ENCODE measurements around the gene SV2A.
"Not testable (repeated sequence)": the region's sequence is repeated elsewhere in the genome, so short reads cannot be mapped to it uniquely, and the experiment has no call there.

SV2A gene

DNA sequence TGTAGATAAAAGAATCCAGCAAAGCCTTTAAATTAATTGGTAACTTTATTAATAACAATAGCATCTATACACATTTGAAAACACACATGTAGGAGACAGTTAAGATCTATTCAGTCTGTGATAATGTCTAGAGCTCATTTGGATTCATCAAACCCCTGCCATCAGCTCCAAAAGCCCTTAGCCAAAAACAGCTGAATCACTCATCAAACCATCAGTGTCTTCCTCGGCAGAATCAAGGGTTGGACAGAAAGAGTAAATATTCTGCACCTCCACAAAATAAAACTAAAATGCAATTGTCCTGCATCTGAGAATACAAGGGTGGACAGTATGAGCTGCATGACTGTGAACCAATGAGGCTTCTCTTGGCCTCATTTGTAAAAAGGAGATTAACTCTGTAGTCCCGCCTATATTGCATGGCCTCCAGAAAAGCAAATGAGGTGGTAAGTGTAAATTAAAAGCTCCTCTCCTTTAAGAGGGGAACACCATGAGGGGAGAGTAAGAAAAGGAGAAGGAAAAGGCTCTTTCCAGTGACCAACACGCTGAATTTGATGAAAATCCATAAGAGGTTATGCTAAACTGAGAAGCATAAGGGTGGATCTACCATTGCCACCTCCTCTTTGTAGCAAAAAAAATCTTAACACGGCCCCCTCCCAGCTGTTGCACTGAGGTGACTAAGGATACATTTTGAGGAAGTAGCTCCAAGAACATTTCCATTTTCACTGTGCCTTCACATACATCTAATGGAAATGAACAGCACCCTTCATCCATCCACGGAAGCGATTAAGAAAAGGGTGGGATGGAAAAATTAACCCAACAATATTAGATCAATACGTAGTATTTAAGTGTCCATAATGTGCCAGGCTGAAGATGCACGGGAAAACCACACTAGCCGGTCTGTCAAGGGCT, 33.0 kb downstream of the SV2A start:
- DNase-seq (ENCODE audit: extremely low spot score), result no peak
- ChIA-PET POLR2A (interaction anchor here (0.6 to 3.4 kb wide), 4 partner anchors 7 to 1824 kb away, joined by 3 to 29 read pairs (median 6); no protein-coding TSS in a partner anchor), CTCF (interaction anchor here (1.0 to 2.1 kb wide), 2 partner anchors 184 to 302 kb away, joined by 3 to 14 read pairs; no protein-coding TSS in a partner anchor)
- TF ChIP-seq, protein P1, sequence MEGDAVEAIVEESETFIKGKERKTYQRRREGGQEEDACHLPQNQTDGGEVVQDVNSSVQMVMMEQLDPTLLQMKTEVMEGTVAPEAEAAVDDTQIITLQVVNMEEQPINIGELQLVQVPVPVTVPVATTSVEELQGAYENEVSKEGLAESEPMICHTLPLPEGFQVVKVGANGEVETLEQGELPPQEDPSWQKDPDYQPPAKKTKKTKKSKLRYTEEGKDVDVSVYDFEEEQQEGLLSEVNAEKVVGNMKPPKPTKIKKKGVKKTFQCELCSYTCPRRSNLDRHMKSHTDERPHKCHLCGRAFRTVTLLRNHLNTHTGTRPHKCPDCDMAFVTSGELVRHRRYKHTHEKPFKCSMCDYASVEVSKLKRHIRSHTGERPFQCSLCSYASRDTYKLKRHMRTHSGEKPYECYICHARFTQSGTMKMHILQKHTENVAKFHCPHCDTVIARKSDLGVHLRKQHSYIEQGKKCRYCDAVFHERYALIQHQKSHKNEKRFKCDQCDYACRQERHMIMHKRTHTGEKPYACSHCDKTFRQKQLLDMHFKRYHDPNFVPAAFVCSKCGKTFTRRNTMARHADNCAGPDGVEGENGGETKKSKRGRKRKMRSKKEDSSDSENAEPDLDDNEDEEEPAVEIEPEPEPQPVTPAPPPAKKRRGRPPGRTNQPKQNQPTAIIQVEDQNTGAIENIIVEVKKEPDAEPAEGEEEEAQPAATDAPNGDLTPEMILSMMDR (IDR thresholded peaks at IDR 0.05; ENCODE audit: control extremely low read depth, extremely low read depth, low read depth, missing control alignments), result no peak

DNA sequence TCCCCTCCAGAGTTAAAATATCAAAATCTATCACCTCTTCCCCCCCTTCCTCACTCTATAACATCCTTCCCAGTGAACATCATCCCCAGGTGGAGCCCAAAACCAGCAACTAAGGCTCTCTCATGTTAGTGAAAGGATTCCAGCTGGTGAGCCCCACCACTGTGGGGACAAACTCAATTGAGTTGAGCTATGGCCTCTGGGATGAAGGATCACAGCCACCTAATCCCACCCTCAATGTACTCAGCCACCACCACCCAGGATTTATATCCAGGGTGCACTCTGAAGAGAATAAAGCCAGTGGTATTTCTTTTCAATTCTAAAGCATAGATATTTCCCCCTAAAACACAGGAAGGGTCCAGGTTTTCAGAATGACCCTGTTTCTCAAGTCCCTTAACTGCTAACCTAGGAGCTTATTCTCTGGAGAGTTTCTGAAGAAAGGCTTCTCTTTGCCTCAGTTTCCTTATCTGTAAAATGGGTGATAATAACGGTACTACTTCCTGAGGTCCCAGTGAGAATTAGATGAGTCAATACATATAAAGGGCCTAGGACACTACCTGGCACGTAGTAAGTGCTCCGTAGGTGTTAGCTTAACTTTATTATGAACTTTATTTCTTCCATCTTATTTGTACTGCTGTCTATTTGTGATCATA, 33.9 kb downstream of the SV2A start:
- DNase-seq (ENCODE audit: extremely low spot score), result no peak
- ChIA-PET POLR2A (no interaction called here), CTCF (interaction anchor here (2.1 kb wide), 1 partner anchor 303 kb away, joined by 14 read pairs; no protein-coding TSS in a partner anchor)
- TF ChIP-seq, protein P1 (IDR thresholded peaks at IDR 0.05; ENCODE audit: control extremely low read depth, extremely low read depth, low read depth, missing control alignments), result no peak

DNA sequence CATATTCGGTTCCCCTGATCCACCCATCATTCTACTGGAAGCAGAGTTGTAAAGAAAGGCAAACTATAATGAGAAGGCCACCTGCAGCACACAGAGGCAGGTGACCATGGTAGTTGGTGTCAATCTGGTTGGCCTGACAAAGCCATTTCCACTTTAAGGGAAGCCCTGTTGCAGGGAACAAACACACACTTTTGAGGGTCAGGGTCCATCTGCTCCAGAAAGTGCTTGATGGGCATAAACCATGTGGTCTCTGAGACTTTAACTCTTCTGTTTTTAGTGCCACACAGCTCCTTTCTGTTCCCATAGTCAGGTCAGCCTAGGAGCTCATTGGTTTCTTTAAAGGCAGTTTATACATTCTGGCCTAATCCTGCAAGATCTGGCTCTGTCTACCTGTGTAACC, 35.8 kb downstream of the SV2A start:
- TF ChIP-seq, protein P1 (IDR thresholded peaks at IDR 0.05; ENCODE audit: control extremely low read depth, extremely low read depth, low read depth, missing control alignments), result no peak
- DNase-seq (ENCODE audit: extremely low spot score), result no peak
- ChIA-PET POLR2A (no interaction called here), CTCF (no interaction called here)

DNA sequence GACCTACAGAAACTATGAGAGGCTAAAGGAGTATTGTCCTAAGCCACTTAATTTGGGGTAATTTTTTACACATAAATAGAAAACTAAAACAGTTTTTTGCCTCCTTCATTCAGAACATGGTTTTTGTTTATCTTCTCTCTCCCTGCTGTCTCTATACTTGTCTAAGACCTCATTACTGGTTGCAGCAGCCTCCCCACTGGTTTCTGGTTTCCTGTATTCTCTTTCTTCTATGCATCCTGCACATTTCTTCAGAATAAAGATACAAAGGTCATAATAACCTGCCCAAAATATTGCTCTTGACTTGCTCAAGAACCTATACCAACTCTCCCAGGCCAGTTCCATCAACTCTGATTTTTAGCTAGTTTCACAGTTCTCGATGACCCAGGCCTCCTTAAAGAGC, 38.1 kb downstream of the SV2A start:
- POLR2A ChIA-PET, result no interaction called here
- CTCF ChIA-PET, result no interaction called here
- TF ChIP-seq, protein P1 (IDR thresholded peaks at IDR 0.05; ENCODE audit: control extremely low read depth, extremely low read depth, low read depth, missing control alignments), result no peak
- no peak for DNase-seq (ENCODE audit: extremely low spot score)

DNA sequence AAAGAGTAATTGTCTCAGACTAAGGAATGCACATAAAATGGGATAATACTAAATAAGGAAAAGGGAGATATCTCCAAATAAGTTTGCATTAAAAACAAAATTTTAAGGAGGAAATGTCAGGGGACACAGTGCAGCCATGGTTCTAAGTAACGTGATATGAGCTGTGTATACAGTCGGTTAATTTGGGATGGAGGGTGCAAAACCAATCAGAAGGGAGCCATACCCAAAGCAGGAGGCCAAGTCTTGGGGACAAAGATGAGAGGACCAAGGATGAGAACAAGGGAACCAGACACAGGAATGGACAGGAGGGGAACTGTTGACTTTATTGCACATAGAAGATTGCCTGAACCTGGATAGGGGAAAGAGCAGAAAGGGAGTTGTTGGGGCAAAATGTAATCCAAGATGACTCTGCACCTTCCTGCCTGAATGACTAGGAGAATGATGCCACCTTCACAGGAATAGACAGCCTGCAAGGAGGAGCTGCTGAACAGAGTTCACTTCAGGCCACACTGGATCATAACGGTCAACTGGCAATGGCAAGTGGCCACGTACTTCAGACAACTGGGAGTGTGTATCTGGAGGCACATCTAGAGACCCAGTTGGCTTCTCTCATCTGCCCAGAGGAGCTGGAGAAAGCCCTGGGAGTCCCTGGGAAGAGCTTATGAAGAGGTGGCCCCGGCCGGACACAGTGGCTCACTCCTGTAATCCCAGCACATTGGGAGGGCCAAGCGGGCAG, 40.3 kb downstream of the SV2A start:
- ChIA-PET CTCF (interaction anchor here (1.1 kb wide), 1 partner anchor 10 kb away, joined by 7 read pairs; a partner anchor contains a TSS), POLR2A (interaction anchor here (1.0 kb wide), 2 partner anchors 8 to 10 kb away, joined by 3 to 7 read pairs; a partner anchor contains a TSS)
- TF ChIP-seq, protein P1 (IDR thresholded peaks at IDR 0.05; ENCODE audit: control extremely low read depth, extremely low read depth, low read depth, missing control alignments), result no peak
- DNase-seq (ENCODE audit: extremely low spot score), result no peak

DNA sequence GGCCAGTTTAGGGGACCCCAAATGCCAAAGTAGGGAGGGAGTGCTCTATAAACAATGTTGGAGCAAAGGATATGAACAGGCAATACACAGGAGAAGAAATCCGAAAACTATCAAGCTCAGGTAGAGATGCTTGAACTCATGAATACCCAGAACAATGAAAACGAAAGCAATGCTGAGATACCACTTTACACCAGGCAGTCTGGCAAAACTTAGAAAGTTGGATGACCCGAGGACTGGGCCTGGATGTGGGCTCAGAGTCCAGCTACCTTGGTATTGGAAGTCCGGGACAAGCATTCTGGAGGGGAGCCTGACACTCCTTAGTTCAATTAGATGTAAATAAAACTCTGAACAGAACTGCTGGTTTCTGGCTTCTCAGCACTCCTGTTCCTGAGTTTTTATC, 44.6 kb downstream of the SV2A start:
- CTCF ChIA-PET; DNase-seq (ENCODE audit: extremely low spot score); POLR2A ChIA-PET: not testable (repeated sequence)

DNA sequence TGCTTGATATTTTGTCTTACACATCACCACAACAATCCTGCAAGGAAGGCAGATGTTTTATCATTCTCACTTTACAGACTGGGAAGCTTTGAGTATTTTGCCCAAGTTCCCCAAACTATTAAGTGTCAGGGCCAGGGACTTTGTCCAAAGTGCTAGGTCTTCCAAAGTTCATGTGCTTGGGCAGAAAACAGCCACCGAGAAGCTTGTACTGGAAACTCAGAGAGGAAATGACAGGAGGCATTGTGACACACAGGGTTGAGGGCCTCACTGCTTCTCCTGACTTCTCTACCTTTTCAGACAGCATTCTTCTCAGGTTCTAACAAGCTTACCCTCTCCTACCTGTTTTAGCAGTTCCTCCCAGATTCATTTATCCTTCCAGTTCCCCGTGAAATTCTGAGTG, 50.8 kb downstream of the SV2A start:
- DNase-seq (ENCODE audit: extremely low spot score); CTCF ChIA-PET; POLR2A ChIA-PET: not testable (repeated sequence)

DNA sequence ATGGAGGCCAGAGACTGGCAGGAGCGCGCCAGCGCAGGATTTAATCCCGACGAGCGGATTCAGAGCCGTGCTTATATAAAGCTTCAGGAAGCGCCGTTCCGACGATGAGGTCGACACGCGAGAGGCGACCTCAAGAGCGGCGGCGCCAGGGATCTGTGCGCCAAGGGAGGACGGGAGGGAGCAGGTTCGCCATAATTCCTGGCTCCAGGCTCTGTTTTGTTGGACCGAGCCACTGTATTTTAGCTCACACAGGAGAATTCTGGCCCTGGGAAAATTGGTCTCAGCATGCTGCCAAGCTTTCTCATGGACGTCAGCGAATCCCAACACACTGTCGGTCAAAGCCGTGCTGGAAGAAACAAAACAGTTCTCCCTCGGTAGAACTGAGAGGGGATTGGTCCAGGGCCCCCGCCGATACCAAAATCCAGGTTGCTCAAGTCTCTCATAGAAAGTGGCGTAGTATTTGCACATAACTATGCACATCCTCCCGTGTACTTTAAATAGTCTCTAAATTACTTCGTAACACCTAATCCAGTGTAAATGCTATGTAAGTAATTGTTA, 56.1 kb downstream of the SV2A start:
- CTCF ChIA-PET; POLR2A ChIA-PET; DNase-seq (ENCODE audit: extremely low spot score): not testable (repeated sequence)

DNA sequence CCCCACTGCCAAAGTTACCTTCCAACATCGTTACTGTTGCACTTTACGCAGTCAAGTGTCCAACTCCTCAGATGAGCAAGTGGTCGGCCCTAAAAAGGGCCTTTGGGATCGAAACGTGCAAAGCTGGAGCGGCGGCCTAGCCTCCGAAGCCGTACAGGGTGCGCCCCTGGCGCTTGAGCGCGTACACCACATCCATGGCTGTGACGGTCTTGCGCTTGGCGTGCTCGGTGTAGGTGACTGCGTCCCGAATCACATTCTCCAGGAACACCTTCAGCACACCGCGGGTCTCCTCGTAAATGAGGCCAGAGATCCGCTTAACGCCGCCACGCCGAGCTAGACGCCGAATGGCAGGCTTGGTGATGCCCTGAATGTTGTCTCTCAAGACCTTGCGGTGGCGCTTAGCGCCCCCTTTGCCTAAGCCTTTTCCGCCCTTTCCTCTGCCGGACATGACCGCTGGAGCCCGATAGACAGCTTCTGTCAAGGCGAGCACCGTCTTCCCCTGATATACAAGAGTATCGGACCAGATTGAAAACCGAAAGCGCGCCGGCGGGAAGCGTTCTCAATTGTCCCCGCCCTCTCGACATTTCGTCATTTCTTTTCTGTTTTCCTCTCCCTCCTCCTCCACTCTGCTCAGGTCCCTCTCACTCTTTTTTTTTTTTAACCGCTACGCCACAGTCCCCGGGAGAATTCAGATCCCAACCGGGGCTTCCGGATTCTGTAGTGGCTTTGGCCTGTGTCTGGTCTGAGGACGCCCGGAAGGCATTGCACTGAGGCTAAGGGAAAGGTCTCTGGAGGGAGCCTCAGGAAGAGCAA, 56.8 kb downstream of the SV2A start:
- CTCF ChIA-PET; POLR2A ChIA-PET; DNase-seq (ENCODE audit: extremely low spot score): not testable (repeated sequence)

DNA sequence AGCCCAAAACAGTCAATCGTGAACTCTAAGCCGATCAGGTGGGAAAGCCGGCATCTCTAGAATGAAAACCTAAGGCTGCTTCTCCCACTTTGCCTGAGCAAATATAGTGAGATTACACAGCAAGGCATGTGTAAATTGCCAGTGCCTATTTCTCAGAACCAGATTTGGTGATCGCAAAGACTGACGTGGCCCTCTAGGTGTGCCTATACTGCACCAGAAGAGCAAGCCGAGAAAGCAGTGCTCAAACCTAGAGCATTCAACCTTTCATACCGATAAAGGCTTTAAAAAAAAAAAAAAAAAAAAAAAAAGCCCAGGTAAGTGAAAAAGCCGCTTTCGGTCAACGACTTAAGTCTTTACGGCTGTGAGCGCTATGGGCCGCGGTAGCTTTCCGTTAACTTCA, 57.4 kb downstream of the SV2A start:
- POLR2A ChIA-PET; CTCF ChIA-PET; DNase-seq (ENCODE audit: extremely low spot score): not testable (repeated sequence)

All from GM10248 (cell line).